ACC112 (cell line): Measurements from ENCODE around the gene ELK3.

ENCODE experiments used
- H2AFZ ChIP-seq: fragments of 200-600 bp; sonication (generic); one replicate; pipeline ENCODE4 v1.6.0; 2017; ENCODE audit warnings: antibody characterized with exemption, low read length; ENCODE audit not compliant: unreplicated experiment
- H3K27ac ChIP-seq: fragments of 200-600 bp; sonication (generic); 2 replicates; pipeline ENCODE4 v1.5.1; 2014; ENCODE audit warnings: low read depth, mild to moderate bottlenecking, antibody characterized with exemption, low read length, moderate library complexity
- H3K27me3 ChIP-seq: fragments of 200-600 bp; sonication (generic); 2 replicates; pipeline ENCODE4 v1.6.1; 2014; ENCODE audit warnings: mild to moderate bottlenecking, antibody characterized with exemption, low read length, moderate library complexity, mixed read lengths; ENCODE audit not compliant: insufficient read depth
- H3K36me3 ChIP-seq: fragments of 200-600 bp; sonication (generic); 2 replicates; pipeline ENCODE4 v1.6.1; 2016; ENCODE audit warnings: mild to moderate bottlenecking, antibody characterized with exemption, low read length, moderate library complexity, mixed read lengths; ENCODE audit not compliant: insufficient read depth
- H3K4me1 ChIP-seq: fragments of 200-600 bp; sonication (generic); one replicate; pipeline ENCODE4 v1.6.1; 2016; ENCODE audit warnings: low read length, mixed read lengths; ENCODE audit not compliant: insufficient read depth, unreplicated experiment, control insufficient read depth
- H3K4me3 ChIP-seq: fragments of 200-600 bp; sonication (generic); 2 replicates; pipeline ENCODE4 v1.5.1; 2014; ENCODE audit warnings: mild to moderate bottlenecking, low read depth, low read length
- H3K79me2 ChIP-seq: fragments of 200-600 bp; sonication (generic); one replicate; pipeline ENCODE4 v1.6.0; 2016; ENCODE audit warnings: low read length; ENCODE audit not compliant: control insufficient read depth, unreplicated experiment, insufficient read depth

Gene ELK3

GRCh38 chr12:96271469-96272199 lies 77.5 kb downstream of the ELK3 start:
- Histone ChIP-seq H3K27ac (peak overlapping the region; percentile 47), H2AFZ (no peak overlapping the region), H3K4me3 (no peak overlapping the region), H3K79me2 (peaks cover 20% of the 10 kb centered on the region), H3K27me3 (no peaks in the 10 kb centered on the region), H3K36me3 (peaks cover 22% of the 10 kb centered on the region), H3K4me1 (peaks cover 35% of the 10 kb centered on the region)

DNA sequence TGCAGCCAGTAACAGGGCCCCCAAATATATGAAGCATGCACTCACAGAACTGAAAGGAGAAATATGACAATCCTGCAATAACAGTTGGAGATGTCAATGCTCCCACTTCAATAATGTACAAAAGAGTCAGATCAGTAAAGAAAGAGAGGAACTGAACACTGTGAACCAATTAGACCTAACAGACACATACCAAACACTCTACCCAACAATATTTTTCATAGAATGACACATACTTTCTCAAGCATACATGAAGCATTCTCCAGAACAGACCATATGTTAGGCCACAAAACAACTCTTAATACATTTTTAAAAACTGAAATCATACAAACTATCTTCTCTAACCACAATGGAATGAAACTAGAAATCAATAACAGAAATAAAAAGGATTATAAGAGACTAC lies 80.2 kb downstream of the ELK3 start:
- Histone ChIP-seq H3K4me3 (no peak overlapping the region), H3K79me2 (peaks cover 20% of the 10 kb centered on the region), H3K4me1 (peaks cover 32% of the 10 kb centered on the region), H3K27me3 (no peaks in the 10 kb centered on the region), H3K36me3 (peaks cover 25% of the 10 kb centered on the region), H2AFZ (no peak overlapping the region), H3K27ac (peak overlapping the region; percentile 38)

DNA sequence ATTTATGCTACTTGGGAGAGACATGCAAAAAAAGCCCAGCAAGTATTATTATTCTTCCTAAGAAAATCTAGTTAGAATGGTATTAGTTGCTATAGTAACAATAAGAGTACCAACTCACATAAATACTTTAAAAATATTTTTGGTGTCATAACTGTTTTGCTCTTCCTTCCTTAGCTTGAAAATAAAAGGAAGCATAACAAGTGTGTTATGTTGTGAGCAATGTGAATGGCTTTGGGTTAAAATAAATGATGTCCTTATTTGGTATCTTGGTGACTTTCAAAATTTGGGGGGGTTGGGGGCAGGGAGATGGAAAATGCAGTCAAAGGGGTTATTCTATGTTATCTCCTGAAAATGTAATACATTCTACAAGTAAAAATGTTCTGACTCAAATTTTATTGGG lies 91.0 kb downstream of the ELK3 start:
- no peak overlapping the region for H2AFZ ChIP-seq
- no peaks in the 10 kb centered on the region for H3K27me3 ChIP-seq
- no peak overlapping the region for H3K4me3 ChIP-seq
- peak overlapping the region; percentile 33; the same call in 1 of the 2 replicates for H3K27ac ChIP-seq
- H3K79me2 ChIP-seq = peaks cover 5% of the 10 kb centered on the region
- H3K36me3 ChIP-seq = peaks cover 49% of the 10 kb centered on the region
- H3K4me1 ChIP-seq = no peaks in the 10 kb centered on the region

- Histone ChIP-seq H2AFZ (no peak overlapping the region), H3K27me3 (no peaks in the 10 kb centered on the region), H3K4me1 (no peaks in the 10 kb centered on the region), H3K36me3 (peaks cover 49% of the 10 kb centered on the region), H3K4me3 (no peak overlapping the region), H3K79me2 (peaks cover 5% of the 10 kb centered on the region), H3K27ac (no peak overlapping the region)
Measured at GRCh38 chr12:96289067-96289466, 94.9 kb downstream of the ELK3 start.

DNA sequence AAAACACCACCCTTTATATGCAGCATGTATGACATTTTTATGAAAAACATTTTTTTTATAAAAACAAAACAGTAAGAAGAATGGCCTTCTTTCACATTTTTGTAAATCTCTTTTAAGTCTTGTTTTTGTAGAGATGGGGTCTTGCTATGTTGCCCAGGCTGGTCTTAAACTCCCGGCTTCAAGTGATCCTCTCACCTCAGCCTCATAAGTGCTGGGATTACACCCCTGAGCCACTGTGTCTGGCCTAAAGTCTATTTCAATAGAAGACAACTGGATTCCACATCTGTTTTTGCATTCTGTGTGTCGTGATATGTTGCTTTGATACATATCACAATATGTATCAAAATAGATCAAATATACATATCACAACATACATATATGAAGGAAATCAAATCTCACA lies 98.9 kb downstream of the ELK3 start:
- Histone ChIP-seq H3K27me3 (no peaks in the 10 kb centered on the region), H3K27ac (no peak overlapping the region), H3K4me3 (no peak overlapping the region), H2AFZ (no peak overlapping the region), H3K79me2 (peaks cover 11% of the 10 kb centered on the region), H3K36me3 (peaks cover 39% of the 10 kb centered on the region), H3K4me1 (peaks cover 9% of the 10 kb centered on the region)

GRCh38 chr12:96294831-96295230 lies 100.7 kb downstream of the ELK3 start:
- Histone ChIP-seq H3K36me3 (peaks cover 33% of the 10 kb centered on the region), H2AFZ (no peak overlapping the region), H3K27ac (no peak overlapping the region), H3K4me3 (no peak overlapping the region), H3K4me1 (peaks cover 9% of the 10 kb centered on the region), H3K79me2 (peaks cover 6% of the 10 kb centered on the region), H3K27me3 (no peaks in the 10 kb centered on the region)

DNA sequence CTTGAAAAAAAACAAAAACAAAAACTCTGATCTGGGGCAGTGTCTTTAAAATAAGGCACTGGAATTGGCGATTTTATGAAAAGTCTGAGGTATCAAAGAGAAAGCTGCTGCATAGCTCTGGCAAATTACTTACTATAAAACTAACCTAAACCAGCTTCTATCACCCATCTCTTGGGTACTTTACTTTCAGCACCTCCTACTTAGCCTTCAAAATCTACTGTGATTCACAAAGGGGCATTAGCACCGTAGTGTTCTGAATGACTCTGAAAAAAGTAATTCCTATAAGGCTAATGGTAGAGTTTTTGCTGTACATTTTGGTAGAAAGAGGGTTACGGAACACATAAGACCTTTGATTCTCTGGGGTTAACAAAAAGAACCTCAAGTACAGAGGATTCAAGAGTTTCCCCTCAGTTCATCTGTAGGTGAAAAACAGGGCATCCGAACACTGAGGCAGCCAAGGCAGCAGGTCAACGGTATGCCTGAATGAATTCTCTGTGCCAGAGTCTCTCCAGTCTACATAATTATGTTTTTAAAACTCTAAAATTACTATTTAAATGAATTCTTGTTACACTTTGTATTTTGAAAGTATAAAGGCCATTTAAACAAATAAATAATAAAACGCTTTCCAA lies 101.5 kb downstream of the ELK3 start:
- Histone ChIP-seq H3K27me3 (no peaks in the 10 kb centered on the region), H2AFZ (no peak overlapping the region), H3K27ac (peak overlapping the region; percentile 15; the same call in 1 of the 2 replicates), H3K79me2 (peaks cover 6% of the 10 kb centered on the region), H3K4me3 (no peak overlapping the region), H3K4me1 (peaks cover 9% of the 10 kb centered on the region), H3K36me3 (peaks cover 33% of the 10 kb centered on the region)

- Histone ChIP-seq H3K79me2 (peaks cover 17% of the 10 kb centered on the region), H3K36me3 (peaks cover 32% of the 10 kb centered on the region), H3K27me3 (no peaks in the 10 kb centered on the region), H3K27ac (no peak overlapping the region), H2AFZ (no peak overlapping the region), H3K4me3 (no peak overlapping the region), H3K4me1 (peaks cover 9% of the 10 kb centered on the region)
Measured at GRCh38 chr12:96297504-96297903, 103.3 kb downstream of the ELK3 start.

DNA sequence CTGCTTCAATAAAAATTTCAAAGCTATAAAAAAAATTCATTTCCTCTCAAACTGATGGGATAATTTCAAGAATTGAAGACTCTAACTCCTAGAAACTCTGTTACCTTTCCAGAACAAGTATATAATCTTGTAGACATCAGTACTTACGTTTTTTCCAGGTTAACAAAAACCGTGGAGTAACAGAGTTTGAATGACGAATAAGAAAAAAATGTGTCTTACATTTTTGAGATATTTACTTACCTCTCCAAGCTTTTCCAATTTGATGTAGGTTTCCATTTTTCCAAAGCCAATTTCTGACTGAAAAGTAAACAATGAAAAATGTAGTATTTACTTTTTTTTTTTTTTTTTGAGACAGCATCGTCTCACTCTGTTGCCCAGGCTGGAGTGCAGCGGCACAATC lies 105.9 kb downstream of the ELK3 start:
- H2AFZ ChIP-seq = no peak overlapping the region
- no peaks in the 10 kb centered on the region for H3K27me3 ChIP-seq
- H3K79me2 ChIP-seq = peaks cover 33% of the 10 kb centered on the region
- H3K36me3 ChIP-seq = peaks cover 19% of the 10 kb centered on the region
- peaks cover 10% of the 10 kb centered on the region for H3K4me1 ChIP-seq
- H3K4me3 ChIP-seq = no peak overlapping the region
- H3K27ac ChIP-seq = no peak overlapping the region

DNA sequence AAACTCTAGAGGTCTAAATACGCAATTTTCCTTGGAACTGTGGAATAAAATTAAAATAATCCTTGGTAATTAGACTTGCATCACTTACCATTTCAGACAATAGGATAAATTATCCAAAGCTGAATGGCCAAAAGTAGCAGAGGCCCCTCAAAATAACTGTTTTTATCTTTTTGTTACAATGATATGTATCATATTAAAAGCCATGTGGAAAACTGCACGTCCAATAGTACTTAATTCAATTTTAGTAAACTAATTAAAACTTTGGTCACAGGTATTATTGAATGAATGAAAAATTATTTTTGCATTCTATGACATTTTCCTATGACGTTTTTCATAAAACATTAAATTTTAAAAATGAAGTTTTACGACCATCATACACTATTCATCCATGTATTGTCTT lies 107.6 kb downstream of the ELK3 start:
- peaks cover 21% of the 10 kb centered on the region for H3K36me3 ChIP-seq
- H3K79me2 ChIP-seq = peaks cover 42% of the 10 kb centered on the region
- no peaks in the 10 kb centered on the region for H3K27me3 ChIP-seq
- peaks cover 4% of the 10 kb centered on the region for H3K4me1 ChIP-seq
- no peak overlapping the region for H3K4me3 ChIP-seq
- H2AFZ ChIP-seq = no peak overlapping the region
- no peak overlapping the region for H3K27ac ChIP-seq
